Calu3 (cell line): ENCODE measurements around the gene VWF. TPM values are rescaled to one million over a fixed set of nuclear protein-coding genes. Genes with fewer than 3 reads are reported as not detected.

ENCODE experiments used
- BruUV-seq: library from RNA; stranded (reverse); fragments of 400-500 nt; replicated peaks from 2 replicates; lab custom pipeline; 2021; lab: Mats Ljungman, UMichigan
- CTCF ChIA-PET: fragments of 300-600 bp; sonication (Branson Sonifier 250); formaldehyde crosslinking; loops from one replicate; lab custom pipeline; 2022; ENCODE audit warnings: antibody characterized with exemption; lab: Charles Lee
- DNase-seq: peaks from one replicate; pipeline ENCODE4 v3.0.0; 2022
- H3K27ac Mint-ChIP-seq: one replicate; pipeline ENCODE4 v1.8.0; 2022; ENCODE audit warnings: mixed read lengths; ENCODE audit not compliant: unreplicated experiment
- H3K27me3 Mint-ChIP-seq: one replicate; pipeline ENCODE4 v1.8.0; 2022; ENCODE audit warnings: mixed read lengths; ENCODE audit not compliant: unreplicated experiment
- H3K36me3 Mint-ChIP-seq: one replicate; pipeline ENCODE4 v1.8.0; 2022; ENCODE audit warnings: mild to moderate bottlenecking, moderate library complexity, mixed read lengths; ENCODE audit not compliant: insufficient read depth, unreplicated experiment
- H3K4me1 Mint-ChIP-seq: one replicate; pipeline ENCODE4 v1.8.0; 2022; ENCODE audit warnings: mild to moderate bottlenecking, low read depth, mixed read lengths; ENCODE audit not compliant: unreplicated experiment
- H3K4me3 Mint-ChIP-seq: one replicate; pipeline ENCODE4 v1.8.0; 2022; ENCODE audit warnings: mild to moderate bottlenecking, low read depth, moderate library complexity, mixed read lengths; ENCODE audit not compliant: unreplicated experiment
- H3K9me3 Mint-ChIP-seq: one replicate; pipeline ENCODE4 v1.8.0; 2022; ENCODE audit warnings: low read depth, mixed read lengths; ENCODE audit not compliant: unreplicated experiment
- CTCF ChIP-seq: fragments of 200-600 bp; IDR thresholded peaks from one replicate; pipeline ENCODE4 v1.8.0; 2022; ENCODE audit warnings: antibody characterized with exemption; ENCODE audit not compliant: unreplicated experiment
- intact Hi-C: fragments of 100-400 bp; cut with micrococcal nuclease; formaldehyde crosslinking; loops from one replicate; pipeline ENCODE4 v1.10.0; 2022; ENCODE audit not compliant: unreplicated experiment
- total RNA-seq: library from RNA; stranded (reverse); gene quantifications from 2 replicates; pipeline ENCODE4 v1.2.3, GENCODE V29; 2022

VWF gene
- total RNA-seq, 1 experiment from 2014 or later, result not detected

- no peak for DNase-seq
- Mint-ChIP-seq H3K27ac (no peak overlapping the region), H3K9me3 (no peaks in the 10 kb centered on the region), H3K27me3 (peaks cover 96% of the 10 kb centered on the region), H3K4me1 (no peaks in the 10 kb centered on the region), H3K36me3 (no peaks in the 10 kb centered on the region), H3K4me3 (no peak overlapping the region)
- BruUV-seq, result no TSS peak
- no peak for TF ChIP-seq CTCF
- CTCF ChIA-PET, result interaction anchor here (0.6 kb wide), 1 partner anchor 708 kb away, joined by 3 read pairs; no protein-coding TSS in a partner anchor
- intact Hi-C loops, result no loop called here
Observed at GRCh38 chr12:5972387-5972786, 152.1 kb downstream of the VWF start.

DNA sequence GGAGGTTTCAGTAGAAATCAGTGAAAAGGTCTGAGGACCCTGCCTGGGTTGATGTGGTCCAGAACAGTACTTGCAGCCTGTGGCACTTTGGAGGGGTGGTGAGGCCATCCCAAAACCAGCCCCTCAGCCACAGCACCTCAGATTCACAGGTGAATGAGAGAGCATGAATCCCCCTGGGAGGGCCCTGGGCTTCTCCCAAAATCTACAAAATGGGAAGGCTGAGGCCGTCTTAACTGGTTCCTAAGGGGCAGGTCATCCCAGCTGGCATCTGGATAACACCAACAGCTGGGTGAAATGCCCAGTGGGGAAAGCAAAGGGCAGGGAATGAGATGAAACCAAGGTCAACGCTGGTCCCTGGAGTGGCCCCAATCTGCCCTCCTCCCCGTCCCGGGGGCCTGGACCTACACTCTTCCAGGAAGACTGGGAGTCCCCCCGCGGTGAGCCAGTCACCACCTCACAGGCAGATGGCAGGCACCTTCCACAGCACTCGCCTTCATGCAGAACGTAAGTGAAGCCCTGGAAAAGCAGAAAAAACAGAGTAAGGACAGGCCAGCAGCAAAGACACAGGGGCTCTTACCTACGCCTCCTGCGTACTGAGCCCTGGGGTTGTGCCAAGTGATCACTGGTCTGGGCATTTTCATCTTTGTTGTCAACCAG, 153.1 kb downstream of the VWF start:
- no peak overlapping the region for H3K4me3 Mint-ChIP-seq
- CTCF ChIA-PET, result no interaction called here
- H3K36me3 Mint-ChIP-seq, result no peaks in the 10 kb centered on the region
- intact Hi-C loops, result no loop called here
- H3K27me3 Mint-ChIP-seq, result peaks cover 87% of the 10 kb centered on the region
- no peak for DNase-seq
- H3K27ac Mint-ChIP-seq, result no peak overlapping the region
- TF ChIP-seq CTCF, result no peak
- no TSS peak for BruUV-seq
- no peaks in the 10 kb centered on the region for H3K4me1 Mint-ChIP-seq
- H3K9me3 Mint-ChIP-seq, result no peaks in the 10 kb centered on the region

DNA sequence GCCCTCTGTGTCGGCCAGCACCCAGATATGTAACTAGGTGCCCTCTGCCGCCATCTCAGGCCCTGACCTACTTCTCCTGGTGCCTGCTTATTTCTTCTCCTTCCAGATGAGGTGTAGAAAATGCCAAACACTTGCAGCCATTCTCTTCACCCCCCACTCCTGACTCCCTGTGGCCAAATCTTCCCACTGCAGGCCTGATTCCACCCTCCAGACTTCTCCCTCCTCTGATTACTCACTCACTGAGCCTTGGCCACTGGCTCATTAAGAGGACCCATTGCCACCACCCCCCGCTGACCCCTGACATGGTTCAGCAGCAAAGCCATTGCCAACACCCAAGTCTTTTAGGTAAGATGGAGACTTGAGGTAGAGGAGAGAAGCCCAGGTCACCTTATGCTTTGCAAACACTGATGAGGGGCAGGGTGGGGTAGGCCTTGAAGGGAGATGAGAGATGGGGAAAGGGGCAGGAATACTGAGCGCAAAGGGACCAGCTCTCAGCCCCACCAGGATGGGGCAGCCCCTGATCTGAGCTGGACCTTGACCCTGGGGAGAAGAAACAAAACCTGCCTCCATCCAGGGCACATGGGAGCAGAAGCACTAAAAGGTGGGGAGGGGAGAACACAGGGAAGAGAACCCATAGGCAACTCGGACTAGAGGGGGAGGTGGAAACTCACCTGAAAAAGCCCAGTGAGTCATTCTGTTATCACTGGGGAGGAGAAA, 154.3 kb downstream of the VWF start:
- no peak for TF ChIP-seq CTCF
- no peak for DNase-seq
- Mint-ChIP-seq H3K4me3 (no peak overlapping the region), H3K9me3 (no peaks in the 10 kb centered on the region), H3K4me1 (peaks cover 8% of the 10 kb centered on the region), H3K27me3 (peaks cover 85% of the 10 kb centered on the region), H3K27ac (no peak overlapping the region), H3K36me3 (no peaks in the 10 kb centered on the region)
- CTCF ChIA-PET, result no interaction called here
- intact Hi-C loops, result no loop called here
- BruUV-seq, result no TSS peak

- no peak overlapping the region for H3K27ac Mint-ChIP-seq
- CTCF ChIA-PET, result no interaction called here
- no TSS peak for BruUV-seq
- intact Hi-C loops, result no loop called here
- no peak overlapping the region for H3K4me3 Mint-ChIP-seq
- no peaks in the 10 kb centered on the region for H3K9me3 Mint-ChIP-seq
- H3K27me3 Mint-ChIP-seq, result peaks cover 85% of the 10 kb centered on the region
- no peak for DNase-seq
- no peaks in the 10 kb centered on the region for H3K36me3 Mint-ChIP-seq
- no peak for TF ChIP-seq CTCF
- peaks cover 15% of the 10 kb centered on the region for H3K4me1 Mint-ChIP-seq
Observed at GRCh38 chr12:5969156-5969973, 155.1 kb downstream of the VWF start.
